K562 (cell line): ENCODE results near the gene TRNAU1AP. TPM values are rescaled to one million over a fixed set of nuclear protein-coding genes. Genes with fewer than 3 reads are reported as not detected.

Experiments used
- ATAC-seq: fragments of 200-7000 bp; cut with Tn5 transposase; 3 replicates; pipeline ENCODE4 v1.9.1; 2020; ENCODE audit warnings: moderate library complexity
- BruUV-seq: library from RNA; stranded (reverse); fragments of 400-500 nt; replicated peaks from 2 replicates; lab custom pipeline; 2021; lab: Mats Ljungman, UMichigan
- CTCF ChIA-PET: fragments of 300-600 bp; formaldehyde crosslinking; extraction: SDS; loops from one replicate; lab custom pipeline; 2021; ENCODE audit warnings: low intra/inter-chr PET ratio; lab: Yijun Ruan, JAX
- POLR2A ChIA-PET: fragments of 300-600, 350-650 bp; sonication (Branson Sonifier 250); formaldehyde crosslinking; extraction: SDS; loops from one replicate; lab custom pipeline; 2021; ENCODE audit warnings: antibody characterized with exemption, inconsistent platforms; lab: Yijun Ruan, JAX
- DNase-seq, 4 experiments: peaks; one replicate each; pipeline versions ENCODE4 v3.0.0 to v3.0.0-alpha.2; 2011 to 2018; ENCODE audit warnings: low spot score in 3 of 4, mixed read lengths in 3 of 4; ENCODE audit errors: extremely low read depth in 1 of 4
- FAIRE-seq: peaks from 2 replicates; lab custom pipeline; 2011; peaks lifted over from hg19 to GRCh38; lab: Jason Lieb, UNC
- H2AFZ ChIP-seq: 2 replicates; pipeline ENCODE4 v1.6.0; 2011; ENCODE audit warnings: low read depth, low read length, control low read depth, inconsistent platforms
- H3K27ac ChIP-seq: fragments of 200-600 bp; 3 replicates; pipeline ENCODE4 v1.8.0; 2011; ENCODE audit warnings: low read depth, mild to moderate bottlenecking, control low read depth, inconsistent platforms, low read length, moderate library complexity, mixed read lengths; ENCODE audit errors: extremely low read depth
- H3K27me3 ChIP-seq, 2 experiments: fragments of 300-600 bp in 1 of 2; 2 replicates in 1 of 2; 3 replicates in 1 of 2; pipeline versions ENCODE4 v1.6.0 to v1.8.0; 2011; ENCODE audit warnings: inconsistent platforms in 2 of 2, low read length in 2 of 2, mild to moderate bottlenecking in 1 of 2, mixed read lengths in 1 of 2, moderate library complexity in 1 of 2; ENCODE audit not compliant: control insufficient read depth in 2 of 2, insufficient read depth in 2 of 2
- H3K36me3 ChIP-seq: fragments of 300-600 bp; 3 replicates; pipeline ENCODE4 v1.8.0; 2011; ENCODE audit warnings: mild to moderate bottlenecking, low read length, inconsistent platforms; ENCODE audit not compliant: control insufficient read depth, insufficient read depth
- H3K4me1 ChIP-seq, 2 experiments: fragments of 200-600 bp in 1 of 2; replicated peaks in 1 of 2; 2 replicates in 1 of 2; 3 replicates in 1 of 2; pipeline versions ENCODE4 v1.5.1 to v1.8.0; 2011; ENCODE audit warnings: inconsistent platforms in 2 of 2, low read length in 2 of 2, mild to moderate bottlenecking in 1 of 2, mixed read lengths in 1 of 2, moderate library complexity in 1 of 2; ENCODE audit not compliant: control insufficient read depth in 2 of 2, insufficient read depth in 2 of 2
- H3K4me2 ChIP-seq: 2 replicates; pipeline ENCODE4 v1.6.1; 2011; ENCODE audit warnings: low read length, control low read depth, inconsistent platforms, mixed read lengths; ENCODE audit not compliant: insufficient read depth
- H3K4me3 ChIP-seq: fragments of 200-600 bp; sonication (generic), shearing (Covaris generic); 2 replicates; pipeline ENCODE4 v1.5.1; 2016; ENCODE audit warnings: control low read depth, inconsistent platforms
- H3K79me2 ChIP-seq: fragments of 200-600 bp; 3 replicates; pipeline ENCODE4 v1.8.0; 2011; ENCODE audit warnings: low read length, inconsistent platforms; ENCODE audit not compliant: control insufficient read depth, insufficient read depth
- H3K9ac ChIP-seq, 2 experiments: 2 replicates each; pipeline versions ENCODE4 v1.6.0 to v1.6.1; 2011; ENCODE audit warnings: low read depth in 2 of 2, low read length in 2 of 2, control low read depth in 1 of 2, inconsistent platforms in 1 of 2, mild to moderate bottlenecking in 1 of 2, mixed read lengths in 1 of 2; ENCODE audit not compliant: insufficient read depth in 1 of 2
- H3K9me1 ChIP-seq: one replicate; pipeline ENCODE4 v1.6.0; 2011; ENCODE audit warnings: inconsistent platforms, mild to moderate bottlenecking, low read length, moderate library complexity; ENCODE audit not compliant: control insufficient read depth, insufficient read depth
- H3K9me3 ChIP-seq: replicated peaks from 2 replicates; pipeline ENCODE4 v1.5.1; 2011; ENCODE audit warnings: low read depth, low read length, inconsistent platforms; ENCODE audit not compliant: control insufficient read depth, insufficient read depth
- H4K20me1 ChIP-seq: replicated peaks from 2 replicates; pipeline ENCODE4 v1.6.1; 2011; ENCODE audit warnings: low read length, inconsistent platforms, mixed read lengths; ENCODE audit not compliant: control insufficient read depth, insufficient read depth
- CBX3 ChIP-seq, 2 experiments: IDR thresholded peaks; 1 replicate in 1 of 2; 2 replicates in 1 of 2; pipeline ENCODE4 v1.6.1; 2012; ENCODE audit warnings: inconsistent platforms in 2 of 2, low read length in 2 of 2, borderline replicate concordance in 1 of 2, control low read depth in 1 of 2
- HOXB6 ChIP-seq: fragments of 250-450 bp; sonication (Bioruptor Pico); IDR thresholded peaks from 2 replicates; pipeline ENCODE4 v1.5.1; 2022; ENCODE audit warnings: mild to moderate bottlenecking, borderline replicate concordance
- MAFG ChIP-seq: fragments of 450-650 bp; conservative IDR thresholded peaks from 2 replicates; pipeline ENCODE4 v1.6.1; 2016; ENCODE audit warnings: missing genetic modification characterization, missing compliant biosample characterization
- NCOA2 ChIP-seq, 2 experiments: fragments of 450-650 bp; IDR thresholded peaks; 2 replicates each; pipeline ENCODE4 v1.6.1; 2018; ENCODE audit warnings: mild to moderate bottlenecking in 2 of 2, moderate library complexity in 1 of 2; ENCODE audit not compliant: partially characterized antibody in 2 of 2
- SMARCC2 ChIP-seq: fragments of 450-650 bp; IDR thresholded peaks from 2 replicates; pipeline ENCODE4 v1.6.1; 2017; ENCODE audit warnings: antibody characterized with exemption, moderate library complexity, mild to moderate bottlenecking, low read depth
- SRSF3 ChIP-seq: fragments of 200-400 bp; formaldehyde crosslinking; IDR thresholded peaks from 2 replicates; pipeline ENCODE4 v1.6.1; 2016; ENCODE audit warnings: mild to moderate bottlenecking, low read length, moderate library complexity; ENCODE audit not compliant: insufficient read depth
- STAG1 ChIP-seq: sonication (generic); formaldehyde crosslinking; IDR thresholded peaks from 2 replicates; pipeline ENCODE4 v1.5.0; 2020; ENCODE audit warnings: missing genetic modification reagents, borderline replicate concordance
- STAT5B ChIP-seq: fragments of 250-450 bp; sonication (Bioruptor Pico); IDR thresholded peaks from 2 replicates; pipeline ENCODE4 v1.8.0; 2021; ENCODE audit warnings: mild to moderate bottlenecking, inconsistent platforms
- TAF7 ChIP-seq: fragments of 450-650 bp; IDR thresholded peaks from 2 replicates; pipeline ENCODE4 v1.6.1; 2016; ENCODE audit warnings: missing genetic modification characterization, missing compliant biosample characterization
- ZNF584 ChIP-seq: fragments of 200-800 bp; sonication (Bioruptor generic); IDR thresholded peaks from 2 replicates; pipeline ENCODE4 v1.6.1; 2016; ENCODE audit warnings: low read depth, mild to moderate bottlenecking, missing genetic modification characterization, missing compliant biosample characterization
- WGBS: fragments of 100-300 bp; shearing (Covaris generic); methylation state at CpG from one replicate; pipeline ENCODE4 v1.1.6; 2016; ENCODE audit warnings: low coverage, mixed read lengths; ENCODE audit not compliant: insufficient coverage; ENCODE audit errors: missing lambda C conversion rate; 5-methylcytosine and 5-hydroxymethylcytosine counted together
- in situ Hi-C: fragments of 300-500 bp; cut with MboI; formaldehyde crosslinking; loops from 4 replicates; pipeline ENCODE4 v1.15.0; 2018; ENCODE audit warnings: inconsistent platforms, mixed read lengths
- intact Hi-C: fragments of 100-400 bp; cut with micrococcal nuclease; formaldehyde crosslinking; loops from 2 replicates; pipeline ENCODE4 v1.14.2; 2022
- polyA plus RNA-seq, 8 experiments: library from polyadenylated mRNA; depleted of rRNA in 4 of 8; stranded (reverse) in 5 of 8; unstranded in 3 of 8; fragments of >200 nt; fragmentation: Nextera tagmentation in 2 of 8; fragmentation: Illumina TruSeq in 1 of 8; extraction: Ambion mirVana in 2 of 8; extraction: Trizol in 1 of 8; gene quantifications; 2 replicates each; pipeline versions ENCODE4 v1.2.1 to v1.2.3, GENCODE V29; 2011 to 2014; ENCODE audit warnings: inconsistent platforms in 1 of 8, missing spikeins in 1 of 8
- total RNA-seq, 7 experiments: library from RNA; depleted of rRNA in 6 of 7; stranded (reverse); fragments of >200 nt in 6 of 7; fragmentation: Illumina TruSeq in 2 of 7; extraction: Trizol in 2 of 7; gene quantifications; 2 replicates each; pipeline versions ENCODE4 v1.2.1 to v1.2.3, GENCODE V29; 2011 to 2021; ENCODE audit warnings: low replicate concordance in 1 of 7
- TF ChIP-seq, protein P1 (sequence below): fragments of 250-450 bp; sonication (Bioruptor Pico); IDR thresholded peaks from 2 replicates; pipeline ENCODE4 v1.4.0; 2020; ENCODE audit warnings: borderline replicate concordance
- TF ChIP-seq, protein P2 (sequence below): fragments of 450-650 bp; formaldehyde crosslinking; IDR thresholded peaks from 2 replicates; pipeline ENCODE4 v1.4.0; 2020; ENCODE audit warnings: mild to moderate bottlenecking, moderate library complexity

Gene TRNAU1AP
- total and polyA plus RNA-seq, 9 of the 15 experiments (the other 6 are each of a cell fraction or from before 2014, with no cell fraction given): 34.9 to 110 (median 46.3) TPM

DNA sequence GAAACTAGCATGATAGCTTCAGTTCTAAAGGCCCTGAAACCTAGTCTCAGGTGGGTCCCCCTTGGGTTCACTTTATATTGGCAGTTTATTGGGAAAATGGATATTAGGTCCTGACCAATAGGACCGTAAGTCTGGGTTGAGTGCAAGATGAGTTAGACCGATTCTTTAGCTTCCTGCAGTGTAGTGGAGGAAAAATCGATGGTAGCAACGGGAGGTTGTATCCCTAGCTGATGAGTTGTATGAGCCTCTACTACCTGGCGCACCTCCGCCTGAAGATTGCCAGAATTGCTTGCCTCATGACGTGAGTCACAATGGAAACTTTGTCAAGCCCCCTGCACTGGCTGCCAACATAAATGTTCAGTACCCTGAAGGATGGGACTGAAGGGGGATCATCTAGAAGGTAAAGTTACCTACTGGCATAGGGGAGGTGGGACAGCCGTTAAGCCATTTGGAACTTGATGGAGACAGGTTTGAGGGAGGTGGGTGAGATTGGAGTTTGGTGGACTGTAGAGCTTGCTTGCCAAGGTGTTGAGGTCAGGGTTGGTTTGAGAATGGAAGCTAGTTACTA lies 43.1 kb upstream of the TRNAU1AP start (continued):
- TF ChIP-seq, protein P1, sequence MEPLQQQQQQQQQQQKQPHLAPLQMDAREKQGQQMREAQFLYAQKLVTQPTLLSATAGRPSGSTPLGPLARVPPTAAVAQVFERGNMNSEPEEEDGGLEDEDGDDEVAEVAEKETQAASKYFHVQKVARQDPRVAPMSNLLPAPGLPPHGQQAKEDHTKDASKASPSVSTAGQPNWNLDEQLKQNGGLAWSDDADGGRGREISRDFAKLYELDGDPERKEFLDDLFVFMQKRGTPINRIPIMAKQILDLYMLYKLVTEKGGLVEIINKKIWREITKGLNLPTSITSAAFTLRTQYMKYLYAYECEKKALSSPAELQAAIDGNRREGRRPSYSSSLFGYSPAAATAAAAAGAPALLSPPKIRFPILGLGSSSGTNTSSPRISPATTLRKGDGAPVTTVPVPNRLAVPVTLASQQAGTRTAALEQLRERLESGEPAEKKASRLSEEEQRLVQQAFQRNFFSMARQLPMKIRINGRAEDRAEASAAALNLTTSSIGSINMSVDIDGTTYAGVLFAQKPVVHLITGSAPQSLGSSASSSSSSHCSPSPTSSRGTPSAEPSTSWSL (CRISPR knock-in tag): no peak
- TF ChIP-seq STAT5B (CRISPR knock-in tag): no peak
- no peak for TF ChIP-seq NCOA2 (IDR thresholded peaks at IDR 0.05; ENCODE audit: partially characterized antibody in 2 of 2)
- TF ChIP-seq STAG1 (CRISPR knock-in tag): no peak

DNA sequence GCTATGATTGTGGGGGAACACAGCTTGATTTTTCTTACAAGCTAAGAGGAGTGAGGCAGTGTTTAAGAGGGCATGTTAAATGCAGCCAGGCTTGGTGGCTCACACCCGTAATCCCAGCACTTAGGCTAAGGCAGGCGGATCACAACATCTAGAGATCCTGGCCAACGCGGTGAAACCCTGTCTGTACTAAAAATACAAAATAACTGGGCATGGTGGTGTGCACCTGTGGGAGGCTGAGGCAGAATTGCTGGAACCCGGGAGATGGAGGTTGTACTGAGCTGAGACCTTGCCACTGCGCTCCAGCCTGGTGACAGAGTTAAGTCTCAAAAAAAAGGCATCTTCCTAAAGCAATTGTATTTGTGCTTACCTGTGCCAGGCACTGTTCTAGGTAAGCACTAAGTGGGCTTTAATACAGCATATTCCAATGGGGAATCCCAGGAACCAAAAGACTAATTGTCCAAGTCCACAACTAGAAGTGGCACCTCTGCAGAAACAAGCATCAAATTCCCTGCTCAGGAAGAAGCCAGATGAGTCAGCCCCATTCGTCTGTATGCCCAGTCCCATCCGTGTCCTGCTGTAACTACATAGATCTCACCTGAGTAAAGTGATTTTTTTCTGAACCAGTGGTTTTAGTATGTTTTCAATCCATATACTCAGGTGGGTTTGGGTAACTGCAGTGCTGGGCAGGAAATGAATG lies 42.5 kb upstream of the TRNAU1AP start:
- DNase-seq: peak in 1 of 4 experiments; percentile 71
- TF ChIP-seq ZNF584 (CRISPR knock-in tag) (no peak), SRSF3 (no peak), CBX3 (IDR thresholded peaks at IDR 0.05; ENCODE audit: borderline replicate concordance in 1 of 2, low read length in 2 of 2) (peak in 1 of 2 experiments; percentile 11; a peak in 1 of 3 replicates), MAFG (tag) (no peak), TAF7 (tag) (no peak), HOXB6 (CRISPR knock-in tag) (no peak), SMARCC2 (no peak)
- TF ChIP-seq, protein P2, sequence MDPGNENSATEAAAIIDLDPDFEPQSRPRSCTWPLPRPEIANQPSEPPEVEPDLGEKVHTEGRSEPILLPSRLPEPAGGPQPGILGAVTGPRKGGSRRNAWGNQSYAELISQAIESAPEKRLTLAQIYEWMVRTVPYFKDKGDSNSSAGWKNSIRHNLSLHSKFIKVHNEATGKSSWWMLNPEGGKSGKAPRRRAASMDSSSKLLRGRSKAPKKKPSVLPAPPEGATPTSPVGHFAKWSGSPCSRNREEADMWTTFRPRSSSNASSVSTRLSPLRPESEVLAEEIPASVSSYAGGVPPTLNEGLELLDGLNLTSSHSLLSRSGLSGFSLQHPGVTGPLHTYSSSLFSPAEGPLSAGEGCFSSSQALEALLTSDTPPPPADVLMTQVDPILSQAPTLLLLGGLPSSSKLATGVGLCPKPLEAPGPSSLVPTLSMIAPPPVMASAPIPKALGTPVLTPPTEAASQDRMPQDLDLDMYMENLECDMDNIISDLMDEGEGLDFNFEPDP (CRISPR knock-in tag): peak; percentile 78; the same call in 1 of the 2 replicates

More for the DNA sequence above, 42.5 kb upstream of the TRNAU1AP start:
- CTCF ChIA-PET: interaction anchor here (0.6 kb wide), 2 partner anchors 95 to 118 kb away, joined by 3 read pairs; no protein-coding TSS in a partner anchor
- H3K4me2 ChIP-seq: peak overlapping the region; percentile 99
- H3K9me3 ChIP-seq: no peaks in the 10 kb centered on the region; the same call in 1 of the 2 replicates
- WGBS: 16% methylated on average over 8 of the region's 8 CpGs
- no peaks in the 10 kb centered on the region for H3K27me3 ChIP-seq
- intact Hi-C loops (no loop called here), in situ Hi-C loops (loop anchor here (5.0 kb wide), 1 partner anchor 357 kb away; no protein-coding TSS in a partner anchor)
- POLR2A ChIA-PET: interaction anchor here (0.5 to 13.0 kb wide), 23 partner anchors 9 to 367 kb away, joined by 3 to 201 read pairs (median 5); partner anchors contain the start of genes ATP5IF1, MED18, RNU11 and TAF12
- peaks cover 65% of the 10 kb centered on the region for H3K79me2 ChIP-seq
- peaks cover 3% of the 10 kb centered on the region for H3K9me1 ChIP-seq
- peak overlapping the region; percentile 87 for H3K4me3 ChIP-seq
- no TSS peak for BruUV-seq
- ATAC-seq (peak; percentile 0), FAIRE-seq (no peak)
- H3K9ac ChIP-seq: peak overlapping the region; percentile 97 to 100
- peaks cover 70% of the 10 kb centered on the region for H3K36me3 ChIP-seq
- peaks cover 2 to 19% of the 10 kb centered on the region in 2 experiments; a peak in 2 of 5 replicates for H3K4me1 ChIP-seq
- no peak overlapping the region for H2AFZ ChIP-seq
- peak overlapping the region; percentile 94 for H3K27ac ChIP-seq
- H4K20me1 ChIP-seq: peaks cover 41% of the 10 kb centered on the region
